ENCODE data around the gene EPHA8.

EPHA8 gene

DNA sequence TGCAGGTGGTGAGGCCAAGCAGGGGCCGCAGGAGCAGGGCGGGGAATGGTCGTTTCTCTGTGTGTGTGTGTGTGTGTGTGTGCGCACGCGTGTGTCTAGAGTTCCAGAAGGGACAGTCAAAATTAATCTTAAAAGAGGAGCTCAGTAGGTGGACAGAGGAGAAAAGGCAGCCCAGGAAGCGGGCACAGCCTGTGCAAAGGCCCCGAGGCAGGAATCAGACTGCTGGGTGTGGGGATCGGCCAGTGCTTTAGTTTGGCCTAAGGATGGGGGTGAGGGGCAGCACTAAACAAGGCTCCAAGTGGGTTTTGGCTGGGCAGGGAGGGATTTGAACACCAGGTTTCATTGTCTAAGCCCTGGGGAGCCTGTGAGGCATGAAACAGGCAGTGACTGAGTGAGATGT is 21.7 kb downstream of the EPHA8 start:
- no peak overlapping the region for H3K27ac Mint-ChIP-seq
- no peak overlapping the region for H3K4me3 Mint-ChIP-seq
- ATAC-seq (ENCODE audit: low read depth), result no peak
- no peaks in the 10 kb centered on the region for H3K36me3 Mint-ChIP-seq
- peaks cover 5% of the 10 kb centered on the region for H3K27me3 Mint-ChIP-seq
- DNase-seq (ENCODE audit: low spot score in 2 of 2), result no peak
- H3K9me3 Mint-ChIP-seq, result no peaks in the 10 kb centered on the region
- H3K4me1 Mint-ChIP-seq, result no peaks in the 10 kb centered on the region

DNA sequence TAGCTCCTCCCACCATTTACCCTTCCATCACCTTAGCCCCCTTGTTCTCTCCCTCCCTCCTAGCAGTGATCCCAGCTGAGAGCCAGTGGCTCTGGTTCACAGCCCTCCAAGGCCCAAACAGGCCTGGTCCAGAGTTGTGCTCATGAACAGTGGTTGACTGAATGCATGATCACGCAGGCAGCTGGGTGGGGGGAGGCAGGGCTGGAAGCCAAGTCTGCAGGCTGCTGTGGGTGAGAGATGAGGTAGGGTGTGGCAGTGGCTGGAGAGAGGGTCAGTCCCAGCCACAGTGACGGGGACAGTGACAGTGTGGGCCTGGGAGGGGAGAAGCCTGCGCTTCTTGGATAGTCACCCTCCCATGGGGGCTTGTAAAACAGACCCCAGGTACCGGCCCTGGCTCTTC is 22.2 kb downstream of the EPHA8 start:
- no peak for ATAC-seq (ENCODE audit: low read depth)
- Mint-ChIP-seq H3K4me3 (no peak overlapping the region), H3K27me3 (peaks cover 9% of the 10 kb centered on the region), H3K4me1 (no peaks in the 10 kb centered on the region), H3K27ac (no peak overlapping the region), H3K9me3 (no peaks in the 10 kb centered on the region), H3K36me3 (no peaks in the 10 kb centered on the region)
- no peak for DNase-seq (ENCODE audit: low spot score in 2 of 2)

DNA sequence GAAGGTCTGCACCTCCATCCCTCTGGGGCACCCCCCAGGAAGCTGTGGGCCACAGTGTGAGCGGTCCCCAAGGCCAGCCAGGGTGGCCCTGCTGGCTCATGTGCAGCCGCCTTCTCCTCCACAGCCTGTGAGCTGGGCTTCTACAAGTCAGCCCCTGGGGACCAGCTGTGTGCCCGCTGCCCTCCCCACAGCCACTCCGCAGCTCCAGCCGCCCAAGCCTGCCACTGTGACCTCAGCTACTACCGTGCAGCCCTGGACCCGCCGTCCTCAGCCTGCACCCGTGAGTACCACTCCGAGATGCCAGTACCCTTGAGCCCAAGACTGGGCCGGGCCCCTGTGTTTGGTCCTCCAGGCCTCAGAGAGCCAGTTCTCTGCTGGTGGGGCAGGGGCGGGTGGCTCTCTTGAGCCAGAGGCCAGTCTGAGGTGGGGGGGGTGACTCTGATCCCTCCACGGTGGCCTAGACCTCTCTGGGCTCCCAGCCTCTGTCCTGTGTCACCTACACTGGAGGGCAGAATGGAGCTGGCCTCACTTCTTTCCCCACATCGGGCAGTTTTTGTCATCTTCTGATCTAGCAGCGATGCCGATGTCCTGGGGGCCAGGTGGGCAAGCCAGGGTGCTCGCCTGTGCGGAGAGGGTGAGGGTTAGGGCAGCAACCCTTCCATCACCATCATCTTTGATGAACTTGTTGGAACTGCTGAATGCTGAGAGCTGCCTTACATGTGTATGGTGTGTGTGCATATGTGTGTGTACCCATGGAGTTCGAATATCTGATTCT is 23.3 kb downstream of the EPHA8 start:
- H3K27ac Mint-ChIP-seq, result no peak overlapping the region
- H3K27me3 Mint-ChIP-seq, result peaks cover 14% of the 10 kb centered on the region
- no peaks in the 10 kb centered on the region for H3K4me1 Mint-ChIP-seq
- H3K9me3 Mint-ChIP-seq, result no peaks in the 10 kb centered on the region
- no peaks in the 10 kb centered on the region for H3K36me3 Mint-ChIP-seq
- ATAC-seq (ENCODE audit: low read depth) (no peak), DNase-seq (ENCODE audit: low spot score in 2 of 2) (no peak)
- no peak overlapping the region for H3K4me3 Mint-ChIP-seq

DNA sequence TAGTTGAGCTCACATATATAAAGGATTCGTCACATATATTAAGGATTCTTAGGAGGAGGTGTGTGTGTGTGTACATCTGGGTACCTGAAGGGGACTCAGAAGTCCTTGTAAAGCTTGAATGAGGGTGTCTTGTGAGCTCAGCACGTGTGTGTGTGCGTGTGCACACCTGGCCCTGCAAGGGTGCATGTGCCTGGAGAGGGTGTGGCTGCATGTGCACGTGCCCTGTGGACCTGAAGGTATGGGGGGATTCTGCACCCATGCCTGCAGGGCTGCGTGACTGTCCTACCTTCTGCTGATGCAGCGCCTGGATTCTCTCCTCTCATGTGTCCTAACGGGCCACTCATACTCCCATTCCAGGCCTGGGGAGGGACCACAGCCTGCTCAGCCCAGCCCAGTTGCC is 24.0 kb downstream of the EPHA8 start:
- Mint-ChIP-seq H3K27me3 (peaks cover 21% of the 10 kb centered on the region), H3K4me1 (no peaks in the 10 kb centered on the region), H3K27ac (no peak overlapping the region), H3K9me3 (no peaks in the 10 kb centered on the region), H3K36me3 (no peaks in the 10 kb centered on the region), H3K4me3 (no peak overlapping the region)
- no peak for ATAC-seq (ENCODE audit: low read depth)
- DNase-seq (ENCODE audit: low spot score in 2 of 2), result no peak

DNA sequence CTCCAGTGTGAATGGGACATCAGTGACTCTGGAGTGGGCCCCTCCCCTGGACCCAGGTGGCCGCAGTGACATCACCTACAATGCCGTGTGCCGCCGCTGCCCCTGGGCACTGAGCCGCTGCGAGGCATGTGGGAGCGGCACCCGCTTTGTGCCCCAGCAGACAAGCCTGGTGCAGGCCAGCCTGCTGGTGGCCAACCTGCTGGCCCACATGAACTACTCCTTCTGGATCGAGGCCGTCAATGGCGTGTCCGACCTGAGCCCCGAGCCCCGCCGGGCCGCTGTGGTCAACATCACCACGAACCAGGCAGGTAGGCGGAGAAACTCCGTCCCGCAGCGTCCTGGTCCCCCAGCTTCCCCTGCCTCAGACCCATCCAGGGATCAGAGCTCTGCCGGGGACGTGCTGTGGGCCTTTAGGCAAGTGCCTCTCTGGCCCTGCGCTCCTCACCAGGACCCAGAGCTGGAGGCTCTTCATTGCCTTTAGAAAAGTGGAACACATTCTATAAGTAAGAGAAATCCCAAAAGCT is 25.7 kb downstream of the EPHA8 start:
- no peak overlapping the region for H3K4me3 Mint-ChIP-seq
- no peaks in the 10 kb centered on the region for H3K36me3 Mint-ChIP-seq
- peaks cover 25% of the 10 kb centered on the region for H3K27me3 Mint-ChIP-seq

DNA sequence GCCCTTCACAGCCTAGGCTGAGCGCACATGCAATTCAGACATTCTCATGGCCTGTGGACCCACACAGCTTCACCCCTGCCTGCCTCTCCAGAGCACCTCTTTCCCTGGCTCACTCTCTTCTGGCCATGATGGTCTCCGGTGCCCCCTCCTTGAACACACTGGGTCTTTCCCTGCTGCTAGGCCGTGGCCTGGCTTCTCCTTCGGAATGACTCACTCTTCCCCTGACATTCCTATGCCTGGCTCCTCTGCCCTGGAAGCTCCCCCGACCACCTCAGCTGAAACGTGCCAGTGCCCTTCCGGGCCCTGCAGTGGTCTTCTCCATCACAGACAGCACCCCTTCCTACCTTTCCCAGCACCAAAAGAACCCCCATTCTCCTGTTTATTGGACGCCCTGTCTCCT is 28.3 kb downstream of the EPHA8 start:
- H3K27me3 Mint-ChIP-seq, result peaks cover 28% of the 10 kb centered on the region
- H3K9me3 Mint-ChIP-seq, result no peaks in the 10 kb centered on the region
- H3K27ac Mint-ChIP-seq, result no peak overlapping the region
- no peaks in the 10 kb centered on the region for H3K4me1 Mint-ChIP-seq
- H3K36me3 Mint-ChIP-seq, result no peaks in the 10 kb centered on the region
- ATAC-seq (ENCODE audit: low read depth) (no peak), DNase-seq (ENCODE audit: low spot score in 2 of 2) (no peak)
- no peak overlapping the region for H3K4me3 Mint-ChIP-seq

More for the DNA sequence above, 25.7 kb downstream of the EPHA8 start:
- DNase-seq (ENCODE audit: low spot score in 2 of 2) (no peak), ATAC-seq (ENCODE audit: low read depth) (no peak)
- Mint-ChIP-seq H3K4me1 (no peaks in the 10 kb centered on the region), H3K27ac (no peak overlapping the region), H3K9me3 (no peaks in the 10 kb centered on the region)

DNA sequence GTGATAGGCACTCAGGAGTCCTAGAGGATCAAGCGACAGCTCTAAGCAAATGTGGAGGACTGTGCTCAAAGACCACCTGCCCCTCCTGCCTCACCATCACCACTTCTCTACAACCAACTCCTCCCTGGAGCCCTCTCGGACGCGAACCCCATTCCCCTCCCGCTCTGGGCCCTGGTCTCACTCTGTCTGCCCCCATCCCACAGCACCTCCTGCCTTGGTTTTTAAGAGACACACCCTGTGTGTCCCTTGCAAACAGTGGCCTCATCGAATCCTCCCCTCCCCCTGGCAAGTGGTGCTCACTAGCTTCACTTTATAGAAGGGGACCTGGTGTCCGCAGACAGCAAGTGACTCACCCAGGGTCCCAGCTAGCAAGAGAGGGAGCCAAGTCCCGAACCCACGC is 28.8 kb downstream of the EPHA8 start:
- Mint-ChIP-seq H3K36me3 (no peaks in the 10 kb centered on the region), H3K4me3 (no peak overlapping the region), H3K9me3 (no peaks in the 10 kb centered on the region), H3K27me3 (peaks cover 27% of the 10 kb centered on the region), H3K27ac (no peak overlapping the region), H3K4me1 (no peaks in the 10 kb centered on the region)
- no peak for ATAC-seq (ENCODE audit: low read depth)
- no peak for DNase-seq (ENCODE audit: low spot score in 2 of 2)

DNA sequence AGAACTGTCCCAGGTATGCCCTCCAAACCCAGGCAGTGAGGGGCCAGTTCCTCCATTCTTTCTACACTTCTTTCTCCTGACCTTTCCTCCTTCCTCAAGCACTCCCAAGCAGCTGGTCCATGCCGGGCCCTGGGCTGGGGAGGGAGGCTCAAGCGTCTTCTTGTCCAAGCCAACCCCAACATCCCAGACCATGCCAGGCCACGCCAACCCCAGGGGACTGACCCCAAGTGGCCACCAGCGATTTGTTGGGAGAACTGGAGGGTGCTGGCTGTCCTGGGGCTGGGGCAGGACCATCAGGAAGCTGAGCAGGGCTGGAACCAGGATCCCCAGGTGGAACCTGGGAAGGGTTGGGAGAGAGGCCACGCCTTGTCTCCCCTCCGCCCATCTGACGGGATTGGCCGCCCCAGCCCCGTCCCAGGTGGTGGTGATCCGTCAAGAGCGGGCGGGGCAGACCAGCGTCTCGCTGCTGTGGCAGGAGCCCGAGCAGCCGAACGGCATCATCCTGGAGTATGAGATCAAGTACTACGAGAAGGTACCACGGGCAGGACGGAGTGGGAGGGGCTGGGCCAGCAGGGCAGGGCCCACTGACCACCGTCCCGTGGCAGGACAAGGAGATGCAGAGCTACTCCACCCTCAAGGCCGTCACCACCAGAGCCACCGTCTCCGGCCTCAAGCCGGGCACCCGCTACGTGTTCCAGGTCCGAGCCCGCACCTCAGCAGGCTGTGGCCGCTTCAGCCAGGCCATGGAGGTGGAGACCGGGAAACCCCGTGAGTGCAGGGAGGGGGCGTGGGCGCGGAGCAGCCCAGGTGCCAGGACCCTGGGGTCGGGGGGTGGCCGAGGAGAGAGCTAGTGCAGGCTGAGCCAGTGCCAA is 29.9 kb downstream of the EPHA8 start:
- DNase-seq (ENCODE audit: low spot score in 2 of 2), result no peak
- Mint-ChIP-seq H3K27ac (no peak overlapping the region), H3K27me3 (peaks cover 27% of the 10 kb centered on the region), H3K4me1 (no peaks in the 10 kb centered on the region), H3K4me3 (no peak overlapping the region), H3K36me3 (no peaks in the 10 kb centered on the region), H3K9me3 (no peaks in the 10 kb centered on the region)
- ATAC-seq (ENCODE audit: low read depth), result no peak

DNA sequence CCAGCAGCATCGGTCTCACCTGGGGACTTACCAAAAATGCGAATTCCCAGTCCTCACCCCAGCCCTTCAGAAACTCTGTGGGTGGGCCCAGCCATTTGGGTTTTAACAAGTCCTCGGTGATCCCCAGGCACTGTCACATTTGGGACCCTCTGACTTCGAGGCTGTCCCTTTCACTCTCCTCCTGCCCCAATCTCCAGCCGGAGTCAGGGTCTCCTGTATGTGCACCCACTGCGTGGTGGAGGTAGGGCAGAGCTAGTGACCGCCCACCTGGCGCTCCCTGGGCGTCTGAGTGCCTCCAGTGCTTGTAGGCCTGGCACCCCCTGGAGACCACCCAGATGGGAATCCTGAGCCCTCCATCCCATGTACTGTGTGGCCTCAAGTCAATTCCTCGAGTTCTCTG is 31.1 kb downstream of the EPHA8 start:
- ATAC-seq (ENCODE audit: low read depth) (no peak), DNase-seq (ENCODE audit: low spot score in 2 of 2) (no peak)
- Mint-ChIP-seq H3K4me1 (no peaks in the 10 kb centered on the region), H3K9me3 (no peaks in the 10 kb centered on the region), H3K27me3 (peaks cover 27% of the 10 kb centered on the region), H3K36me3 (no peaks in the 10 kb centered on the region), H3K27ac (no peak overlapping the region), H3K4me3 (no peak overlapping the region)

DNA sequence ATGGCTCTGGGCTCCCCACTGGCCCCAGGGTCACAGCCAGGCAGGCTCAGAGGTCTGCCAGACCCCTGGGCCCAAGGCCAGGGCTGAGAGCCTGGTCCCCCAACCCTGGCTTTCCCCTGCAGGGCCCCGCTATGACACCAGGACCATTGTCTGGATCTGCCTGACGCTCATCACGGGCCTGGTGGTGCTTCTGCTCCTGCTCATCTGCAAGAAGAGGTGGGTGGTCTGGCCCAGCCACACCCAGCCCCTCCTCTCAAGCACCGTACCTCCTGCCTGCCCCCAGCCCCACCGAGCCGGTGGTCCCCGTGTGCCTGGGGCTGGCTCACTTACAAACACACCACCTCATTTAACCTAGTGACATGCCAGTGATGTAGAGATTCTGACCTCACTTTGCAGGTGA is 31.8 kb downstream of the EPHA8 start:
- no peak for ATAC-seq (ENCODE audit: low read depth)
- Mint-ChIP-seq H3K4me3 (no peak overlapping the region), H3K36me3 (no peaks in the 10 kb centered on the region), H3K27ac (no peak overlapping the region), H3K9me3 (no peaks in the 10 kb centered on the region), H3K4me1 (no peaks in the 10 kb centered on the region), H3K27me3 (peaks cover 28% of the 10 kb centered on the region)
- no peak for DNase-seq (ENCODE audit: low spot score in 2 of 2)

DNA sequence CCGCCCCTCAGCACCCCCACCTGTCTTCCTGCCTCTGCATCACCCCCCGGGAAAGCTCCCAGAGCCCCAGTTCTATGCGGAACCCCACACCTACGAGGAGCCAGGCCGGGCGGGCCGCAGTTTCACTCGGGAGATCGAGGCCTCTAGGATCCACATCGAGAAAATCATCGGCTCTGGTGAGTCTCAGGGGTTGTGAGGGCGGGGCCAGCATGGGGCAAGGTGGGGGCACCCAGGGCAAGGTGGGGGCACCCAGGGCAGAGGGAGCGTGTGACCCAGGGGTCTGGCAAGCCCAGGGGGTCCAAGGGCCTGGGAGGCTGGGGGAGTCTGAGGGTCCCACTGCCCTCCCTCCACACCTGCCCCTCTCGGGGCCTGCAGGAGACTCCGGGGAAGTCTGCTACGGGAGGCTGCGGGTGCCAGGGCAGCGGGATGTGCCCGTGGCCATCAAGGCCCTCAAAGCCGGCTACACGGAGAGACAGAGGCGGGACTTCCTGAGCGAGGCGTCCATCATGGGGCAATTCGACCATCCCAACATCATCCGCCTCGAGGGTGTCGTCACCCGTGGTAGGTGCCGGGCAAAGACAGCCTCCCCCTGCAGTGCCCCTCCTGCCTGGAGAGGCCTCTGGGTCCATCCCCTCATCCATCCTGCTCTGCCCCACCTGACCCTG is 34.1 kb downstream of the EPHA8 start:
- no peaks in the 10 kb centered on the region for H3K36me3 Mint-ChIP-seq
- H3K4me3 Mint-ChIP-seq, result no peak overlapping the region
- H3K27me3 Mint-ChIP-seq, result peaks cover 15% of the 10 kb centered on the region
- no peaks in the 10 kb centered on the region for H3K4me1 Mint-ChIP-seq
- H3K9me3 Mint-ChIP-seq, result no peaks in the 10 kb centered on the region
- ATAC-seq (ENCODE audit: low read depth) (no peak), DNase-seq (ENCODE audit: low spot score in 2 of 2) (no peak)
- H3K27ac Mint-ChIP-seq, result no peak overlapping the region

DNA sequence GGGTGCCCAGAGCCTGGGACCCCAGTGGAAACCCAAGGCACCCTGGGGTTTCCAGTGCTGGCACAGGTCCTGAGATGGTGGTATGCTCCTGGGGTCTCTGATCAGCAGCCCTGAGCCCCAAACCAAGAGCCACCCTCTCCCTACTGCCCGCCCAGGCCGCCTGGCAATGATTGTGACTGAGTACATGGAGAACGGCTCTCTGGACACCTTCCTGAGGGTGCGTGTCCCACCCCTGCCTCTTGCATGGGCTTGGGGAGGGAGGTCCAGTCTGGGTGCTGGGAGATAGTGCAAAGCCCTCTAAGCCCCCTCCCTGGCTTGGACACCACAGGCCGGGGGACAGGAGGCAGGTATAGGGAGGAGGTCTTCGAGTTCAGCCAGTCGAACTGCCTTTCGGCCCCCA is 34.7 kb downstream of the EPHA8 start:
- Mint-ChIP-seq H3K27me3 (peaks cover 12% of the 10 kb centered on the region), H3K4me1 (no peaks in the 10 kb centered on the region), H3K4me3 (no peak overlapping the region), H3K36me3 (no peaks in the 10 kb centered on the region), H3K9me3 (no peaks in the 10 kb centered on the region), H3K27ac (no peak overlapping the region)
- DNase-seq (ENCODE audit: low spot score in 2 of 2) (no peak), ATAC-seq (ENCODE audit: low read depth) (no peak)

DNA sequence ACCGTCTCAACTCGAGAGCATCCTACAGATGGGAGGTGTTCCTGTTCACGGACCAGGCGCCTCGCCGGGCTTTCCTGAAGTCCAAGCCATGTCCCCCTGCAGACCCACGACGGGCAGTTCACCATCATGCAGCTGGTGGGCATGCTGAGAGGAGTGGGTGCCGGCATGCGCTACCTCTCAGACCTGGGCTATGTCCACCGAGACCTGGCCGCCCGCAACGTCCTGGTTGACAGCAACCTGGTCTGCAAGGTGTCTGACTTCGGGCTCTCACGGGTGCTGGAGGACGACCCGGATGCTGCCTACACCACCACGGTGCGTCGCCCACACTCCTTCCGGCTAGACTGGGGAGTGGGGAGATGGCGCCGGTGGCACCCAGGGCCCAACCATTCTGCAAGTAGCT is 35.4 kb downstream of the EPHA8 start:
- no peak for DNase-seq (ENCODE audit: low spot score in 2 of 2)
- Mint-ChIP-seq H3K4me1 (no peaks in the 10 kb centered on the region), H3K4me3 (no peak overlapping the region), H3K36me3 (no peaks in the 10 kb centered on the region), H3K27me3 (peaks cover 17% of the 10 kb centered on the region), H3K9me3 (no peaks in the 10 kb centered on the region), H3K27ac (no peak overlapping the region)
- ATAC-seq (ENCODE audit: low read depth), result no peak

Data from memory B cell (primary cell).